Esophagus muscularis mucosa (tissue), 4 donors: ENCODE measurements around the gene NKIRAS2. TPM values are rescaled to one million over a fixed set of nuclear protein-coding genes. Genes with fewer than 3 reads are reported as not detected.

ENCODE experiments used
- DNase-seq: peaks from one replicate; pipeline ENCODE4 v3.0.0-alpha.2; 2017; ENCODE audit errors: extremely low spot score
- H3K27ac ChIP-seq, 4 donors: fragments of 200-600 bp; sonication (generic); replicated peaks in 1 of 4; 1 replicate in 3 of 4; 2 replicates in 1 of 4; pipeline ENCODE4 v1.5.1; 2016 to 2019; ENCODE audit warnings: mild to moderate bottlenecking in 1 of 4
- H3K27me3 ChIP-seq, 4 donors: fragments of 200-600 bp; sonication (generic); one replicate each; pipeline versions ENCODE4 v1.5.1 to v1.6.0; 2016 to 2019
- H3K36me3 ChIP-seq, 4 donors: fragments of 200-600 bp; sonication (generic); one replicate each; pipeline ENCODE4 v1.5.1; 2016 to 2019
- H3K4me1 ChIP-seq, 4 donors: fragments of 200-600 bp; sonication (generic); one replicate each; pipeline ENCODE4 v1.5.1; 2016 to 2019
- H3K4me3 ChIP-seq, 4 donors: fragments of 200-600 bp; sonication (generic); 1 replicate in 2 of 4; 2 replicates in 2 of 4; pipeline ENCODE4 v1.5.1; 2016 to 2019; ENCODE audit warnings: mild to moderate bottlenecking in 4 of 4, moderate library complexity in 1 of 4
- H3K9me3 ChIP-seq, 4 donors: fragments of 200-600 bp; sonication (generic); 1 replicate in 3 of 4; 2 replicates in 1 of 4; pipeline ENCODE4 v1.5.1; 2016 to 2019
- CTCF ChIP-seq, 3 experiments: fragments of 200-600 bp in 2 of 3; fragments of 450-650 bp in 1 of 3; sonication (generic) in 2 of 3; IDR thresholded peaks; one replicate each; pipeline ENCODE4 v1.5.1; 2017 to 2019; ENCODE audit warnings: antibody characterized with exemption in 3 of 3, mild to moderate bottlenecking in 2 of 3, moderate library complexity in 1 of 3
- EP300 ChIP-seq: sonication (generic); formaldehyde crosslinking; IDR thresholded peaks from one replicate; pipeline ENCODE4 v1.6.1; 2017; ENCODE audit warnings: antibody characterized with exemption
- POLR2A ChIP-seq: fragments of 450-650 bp; IDR thresholded peaks from one replicate; pipeline ENCODE4 v1.6.1; 2017; ENCODE audit warnings: antibody characterized with exemption, moderate library complexity, mild to moderate bottlenecking, low read depth
- POLR2AphosphoS5 ChIP-seq, 2 donors: sonication (generic); formaldehyde crosslinking; IDR thresholded peaks; one replicate each; pipeline ENCODE4 v1.6.1; 2017; ENCODE audit warnings: antibody characterized with exemption in 2 of 2
- WGBS: methylation state at CpG from one replicate; pipeline ENCODE4 v1.1.5; 2018; 5-methylcytosine and 5-hydroxymethylcytosine counted together
- intact Hi-C: fragments of 100-400 bp; cut with DNase I; formaldehyde crosslinking; loops from one replicate; pipeline ENCODE4 v1.15.1; 2023
- total RNA-seq, 4 donors: library from RNA; depleted of rRNA; stranded (reverse); fragments of >200 nt; gene quantifications; one replicate each; pipeline versions ENCODE4 v1.1.0 to v1.2.1, GENCODE V29; 2016

NKIRAS2 gene
- total RNA-seq, 4 donors from 2014 or later, result 44.0 to 74.3 (median 59.0) TPM

- Histone ChIP-seq H3K4me3 (no peak overlapping the region), H3K4me1 (peaks cover 17 to 57% (median 52%) of the 10 kb centered on the region in 4 donors), H3K9me3 (no peaks in the 10 kb centered on the region), H3K36me3 (peaks cover 78 to 99% (median 98%) of the 10 kb centered on the region in 4 donors), H3K27ac (peak overlapping the region; percentile 60 to 76 (median 70)), H3K27me3 (no peaks in the 10 kb centered on the region)
- intact Hi-C loops, result no loop called here
- WGBS, result 64% methylated on average over 8 of the region's 11 CpGs
- peak in 1 of 2 donors; percentile 33 for TF ChIP-seq POLR2AphosphoS5 (IDR thresholded peaks at IDR 0.05)
- TF ChIP-seq CTCF (IDR thresholded peaks at IDR 0.05), result no peak
- no peak for TF ChIP-seq POLR2A
- no peak for TF ChIP-seq EP300
- DNase-seq, result no peak
These were observed 43.6 kb upstream of the NKIRAS2 start for GRCh38 chr17:41976142-41976768.

- WGBS, result 83% methylated on average over 3 of the region's 4 CpGs
- H3K27me3 ChIP-seq, result no peaks in the 10 kb centered on the region
- TF ChIP-seq POLR2A, result no peak
- TF ChIP-seq CTCF (IDR thresholded peaks at IDR 0.05), result no peak
- no peak for TF ChIP-seq EP300
- TF ChIP-seq POLR2AphosphoS5 (IDR thresholded peaks at IDR 0.05), result no peak
- intact Hi-C loops, result no loop called here
- peak overlapping the region in 1 of 4 donors; percentile 36 for H3K27ac ChIP-seq
- peaks cover 80 to 100% (median 98%) of the 10 kb centered on the region in 4 donors for H3K36me3 ChIP-seq
- DNase-seq, result no peak
- H3K4me3 ChIP-seq, result no peak overlapping the region
- peaks cover 8 to 41% (median 36%) of the 10 kb centered on the region in 4 donors for H3K4me1 ChIP-seq
- no peaks in the 10 kb centered on the region for H3K9me3 ChIP-seq
These were observed 41.9 kb upstream of the NKIRAS2 start for GRCh38 chr17:41977991-41978390.

GRCh38 chr17:41982026-41982760 is 37.7 kb upstream of the NKIRAS2 start:
- no peak for TF ChIP-seq EP300
- no peak for TF ChIP-seq POLR2A
- TF ChIP-seq POLR2AphosphoS5 (IDR thresholded peaks at IDR 0.05), result no peak
- TF ChIP-seq CTCF (IDR thresholded peaks at IDR 0.05), result no peak
- WGBS, result 74% methylated on average over 14 of the region's 14 CpGs
- peak overlapping the region in 2 of 4 donors; percentile 3 to 5 for H3K27ac ChIP-seq
- peaks cover 0 to 4% (median 0%) of the 10 kb centered on the region in 4 donors for H3K4me1 ChIP-seq
- H3K36me3 ChIP-seq, result peaks cover 72 to 100% (median 95%) of the 10 kb centered on the region in 4 donors
- no peaks in the 10 kb centered on the region for H3K27me3 ChIP-seq
- no peaks in the 10 kb centered on the region for H3K9me3 ChIP-seq
- DNase-seq, result no peak
- intact Hi-C loops, result no loop called here
- no peak overlapping the region for H3K4me3 ChIP-seq

- no peak for TF ChIP-seq EP300
- TF ChIP-seq POLR2AphosphoS5 (IDR thresholded peaks at IDR 0.05), result no peak
- no peak for TF ChIP-seq POLR2A
- TF ChIP-seq CTCF (IDR thresholded peaks at IDR 0.05), result no peak
- H3K4me3 ChIP-seq, result no peak overlapping the region
- H3K4me1 ChIP-seq, result no peaks in the 10 kb centered on the region
- no peak for DNase-seq
- peaks cover 75 to 100% (median 95%) of the 10 kb centered on the region in 4 donors for H3K36me3 ChIP-seq
- intact Hi-C loops, result no loop called here
- H3K27me3 ChIP-seq, result no peaks in the 10 kb centered on the region
- H3K9me3 ChIP-seq, result no peaks in the 10 kb centered on the region
- 93% methylated on average over 8 of the region's 8 CpGs for WGBS
- H3K27ac ChIP-seq, result no peak overlapping the region
These were observed 35.4 kb upstream of the NKIRAS2 start for GRCh38 chr17:41984454-41984853.
